ENCODE measurements around the gene PLRG1.

The PLRG1 gene

GRCh38 chr4:154490583-154491340 lies 59.4 kb downstream of the PLRG1 start:
- no peak for FAIRE-seq
- no peak for TF ChIP-seq CTCF (IDR thresholded peaks at IDR 0.05; ENCODE audit: insufficient read depth, missing control alignments)
- peak; percentile 50 for DNase-seq (ENCODE audit: insufficient read length, low spot score)

GRCh38 chr4:154490234-154490582 lies 60.0 kb downstream of the PLRG1 start:
- no peak for FAIRE-seq
- no peak for TF ChIP-seq CTCF (IDR thresholded peaks at IDR 0.05; ENCODE audit: insufficient read depth, missing control alignments)
- no peak for DNase-seq (ENCODE audit: insufficient read length, low spot score)

- TF ChIP-seq CTCF (IDR thresholded peaks at IDR 0.05; ENCODE audit: insufficient read depth, missing control alignments), result no peak
- DNase-seq (ENCODE audit: insufficient read length, low spot score), result no peak
- no peak for FAIRE-seq
Measured at GRCh38 chr4:154489558-154490233, 60.5 kb downstream of the PLRG1 start.

GRCh38 chr4:154487145-154487544 lies 63.1 kb downstream of the PLRG1 start:
- TF ChIP-seq CTCF (IDR thresholded peaks at IDR 0.05; ENCODE audit: insufficient read depth, missing control alignments), result no peak
- FAIRE-seq (no peak), DNase-seq (ENCODE audit: insufficient read length, low spot score) (no peak)

- TF ChIP-seq CTCF (IDR thresholded peaks at IDR 0.05; ENCODE audit: insufficient read depth, missing control alignments), result no peak
- DNase-seq (ENCODE audit: insufficient read length, low spot score) (no peak), FAIRE-seq (no peak)
Measured at GRCh38 chr4:154485127-154485773, 65.0 kb downstream of the PLRG1 start.
